ENCODE results near the gene FTO. TPM values are rescaled to one million over a fixed set of nuclear protein-coding genes. Genes with fewer than 3 reads are reported as not detected.
"Not testable (repeated sequence)": the region's sequence is repeated elsewhere in the genome, so short reads cannot be mapped to it uniquely, and the experiment has no call there.

FTO gene
- polyA plus RNA-seq, 1 experiment = 135 TPM

GRCh38 chr16:53678756-53679343 lies 25.1 kb upstream of the FTO start:
- DNase-seq (ENCODE audit: low read depth, low spot score) = no peak
- Histone ChIP-seq H3K9me3 (ENCODE audit: control insufficient read depth, insufficient read depth, low read length) (no peaks in the 10 kb centered on the region), H3K27ac (ENCODE audit: low read depth, low read length) (no peak overlapping the region), H3K27me3 (ENCODE audit: control insufficient read depth, insufficient read depth, low read length) (no peaks in the 10 kb centered on the region), H3K4me3 (ENCODE audit: low read depth, low read length) (no peak overlapping the region)
- CTCF ChIA-PET = interaction anchor here (0.6 to 1.1 kb wide), 3 partner anchors 9 to 324 kb away, joined by 3 to 6 read pairs (median 3); no protein-coding TSS in a partner anchor
- POLR2A ChIA-PET = no interaction called here
- TF ChIP-seq CTCF (IDR thresholded peaks at IDR 0.05; ENCODE audit: low read depth, low read length) = no peak

GRCh38 chr16:53680756-53681155 lies 23.2 kb upstream of the FTO start:
- CTCF ChIA-PET = no interaction called here
- Histone ChIP-seq H3K4me3 (ENCODE audit: low read depth, low read length) (no peak overlapping the region), H3K9me3 (ENCODE audit: control insufficient read depth, insufficient read depth, low read length) (no peaks in the 10 kb centered on the region), H3K27ac (ENCODE audit: low read depth, low read length) (no peak overlapping the region), H3K27me3 (ENCODE audit: control insufficient read depth, insufficient read depth, low read length) (no peaks in the 10 kb centered on the region)
- POLR2A ChIA-PET = no interaction called here
- no peak for TF ChIP-seq CTCF (IDR thresholded peaks at IDR 0.05; ENCODE audit: low read depth, low read length)
- DNase-seq (ENCODE audit: low read depth, low spot score) = no peak

- DNase-seq (ENCODE audit: low read depth, low spot score) = no peak
- Histone ChIP-seq H3K27me3 (ENCODE audit: control insufficient read depth, insufficient read depth, low read length) (no peaks in the 10 kb centered on the region), H3K4me3 (ENCODE audit: low read depth, low read length) (no peak overlapping the region), H3K27ac (ENCODE audit: low read depth, low read length) (no peak overlapping the region), H3K9me3 (ENCODE audit: control insufficient read depth, insufficient read depth, low read length) (no peaks in the 10 kb centered on the region)
- TF ChIP-seq CTCF (IDR thresholded peaks at IDR 0.05; ENCODE audit: low read depth, low read length) = no peak
- ChIA-PET CTCF (no interaction called here), POLR2A (no interaction called here)
Observed at GRCh38 chr16:53681354-53681753, 22.6 kb upstream of the FTO start.

- H3K9me3 ChIP-seq (ENCODE audit: control insufficient read depth, insufficient read depth, low read length); H3K4me3 ChIP-seq (ENCODE audit: low read depth, low read length); H3K27me3 ChIP-seq (ENCODE audit: control insufficient read depth, insufficient read depth, low read length); H3K27ac ChIP-seq (ENCODE audit: low read depth, low read length); POLR2A ChIA-PET; DNase-seq (ENCODE audit: low read depth, low spot score): not testable (repeated sequence)
- CTCF ChIA-PET = interaction anchor here (0.6 kb wide), 1 partner anchor 530 kb away, joined by 7 read pairs; no protein-coding TSS in a partner anchor
Observed at GRCh38 chr16:53685334-53685733, 18.6 kb upstream of the FTO start.

- ChIA-PET CTCF (no interaction called here), POLR2A (no interaction called here)
- TF ChIP-seq CTCF (IDR thresholded peaks at IDR 0.05; ENCODE audit: low read depth, low read length) = no peak
- H3K27ac ChIP-seq (ENCODE audit: low read depth, low read length) = no peak overlapping the region
- no peak for DNase-seq (ENCODE audit: low read depth, low spot score)
- no peak overlapping the region for H3K4me3 ChIP-seq (ENCODE audit: low read depth, low read length)
- H3K9me3 ChIP-seq (ENCODE audit: control insufficient read depth, insufficient read depth, low read length) = no peaks in the 10 kb centered on the region
- H3K27me3 ChIP-seq (ENCODE audit: control insufficient read depth, insufficient read depth, low read length) = no peaks in the 10 kb centered on the region
Observed at GRCh38 chr16:53686710-53687109, 17.2 kb upstream of the FTO start.

All from AG04450 (cell line).